Posterior vena cava (tissue), 2 donors: Measurements from ENCODE around the gene VRK1. TPM values are rescaled to one million over a fixed set of nuclear protein-coding genes. Genes with fewer than 3 reads are reported as not detected.

Experiments
- DNase-seq: peaks from one replicate; pipeline ENCODE4 v3.0.0-alpha.2; 2020; ENCODE audit warnings: low spot score
- intact Hi-C, 2 donors: fragments of 100-400 bp; cut with DNase I; formaldehyde crosslinking; loops; one replicate each; pipeline versions ENCODE4 v1.14.1 to v1.14.2; 2022 to 2023
- total RNA-seq, 2 donors: library from RNA; stranded (reverse); fragmentation: NEBNext Ultra II Directional; extraction: Animal tissue kit (Norgen Biotek cat#: 25700); gene quantifications; one replicate each; pipeline ENCODE4 v1.2.1, GENCODE V29; 2021
- donor health status: DM: yes; HTN: yes; CAD: no.
- donor health status: DM: yes; HTN: yes; CAD: no.

VRK1 gene
- total RNA-seq, 2 donors from 2014 or later: 10.7 to 11.5 TPM

GRCh38 chr14:96783043-96783914 is 13.9 kb upstream of the VRK1 start:
- no peak for DNase-seq
- intact Hi-C loops: no loop called here

DNA sequence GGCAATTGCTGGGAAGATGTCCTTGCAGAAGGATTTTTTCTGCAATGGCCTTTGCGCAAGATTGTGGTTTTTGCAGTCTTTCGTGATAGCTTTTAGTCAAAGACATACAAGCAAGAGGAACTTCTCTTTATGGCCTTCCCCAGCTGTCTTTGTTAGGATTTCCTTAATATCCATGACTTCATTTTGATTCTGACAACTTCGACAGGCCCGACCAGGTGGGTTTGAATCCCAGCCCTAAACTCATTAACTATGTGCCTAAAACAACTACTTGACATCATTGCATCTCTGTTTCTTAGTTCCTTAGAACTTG is 13.3 kb upstream of the VRK1 start:
- intact Hi-C loops: no loop called here
- no peak for DNase-seq

- intact Hi-C loops: no loop called here
- no peak for DNase-seq
These were observed 7.0 kb upstream of the VRK1 start for GRCh38 chr14:96790186-96790585.

DNA sequence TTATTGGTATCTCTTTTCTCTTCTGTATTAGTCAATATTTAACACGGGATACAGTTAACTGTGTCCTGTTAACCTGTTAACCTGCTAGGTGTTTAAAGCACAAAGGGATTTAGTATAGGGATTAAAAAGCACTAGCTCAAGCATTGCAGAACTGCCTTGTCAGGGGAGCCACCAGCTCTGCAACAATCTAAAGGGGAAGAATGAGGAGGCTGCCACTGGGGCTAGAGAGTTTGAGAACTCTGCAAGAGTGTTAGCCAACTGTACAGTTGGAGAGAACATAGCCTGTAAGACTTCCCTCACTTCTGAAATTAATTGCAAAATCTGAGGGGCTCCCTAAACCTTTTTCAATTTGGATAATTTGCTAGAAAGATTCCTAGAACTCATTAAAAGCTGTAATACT is 6.5 kb upstream of the VRK1 start:
- intact Hi-C loops: no loop called here

DNA sequence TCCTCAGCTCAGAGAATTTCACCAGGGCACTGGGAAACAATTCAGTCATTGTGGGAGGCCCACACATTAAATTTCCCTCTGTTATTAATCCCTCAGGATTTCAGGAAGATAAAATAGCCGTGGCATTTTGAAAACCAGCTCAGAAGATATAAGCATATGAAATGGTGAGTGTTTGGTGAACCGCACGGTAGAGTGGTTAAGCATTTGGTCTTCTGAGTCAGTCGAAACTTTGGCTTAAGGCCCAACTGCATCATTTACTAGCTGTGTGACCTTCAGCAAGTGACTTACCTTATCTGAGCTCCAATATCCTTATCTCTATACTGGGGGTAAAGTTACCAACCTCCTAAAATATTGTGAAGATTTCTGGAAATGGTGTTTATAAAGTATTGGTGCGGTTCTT is 5.2 kb upstream of the VRK1 start:
- DNase-seq: no peak
- intact Hi-C loops: no loop called here

More for the DNA sequence above, 6.5 kb upstream of the VRK1 start:
- DNase-seq: no peak

DNA sequence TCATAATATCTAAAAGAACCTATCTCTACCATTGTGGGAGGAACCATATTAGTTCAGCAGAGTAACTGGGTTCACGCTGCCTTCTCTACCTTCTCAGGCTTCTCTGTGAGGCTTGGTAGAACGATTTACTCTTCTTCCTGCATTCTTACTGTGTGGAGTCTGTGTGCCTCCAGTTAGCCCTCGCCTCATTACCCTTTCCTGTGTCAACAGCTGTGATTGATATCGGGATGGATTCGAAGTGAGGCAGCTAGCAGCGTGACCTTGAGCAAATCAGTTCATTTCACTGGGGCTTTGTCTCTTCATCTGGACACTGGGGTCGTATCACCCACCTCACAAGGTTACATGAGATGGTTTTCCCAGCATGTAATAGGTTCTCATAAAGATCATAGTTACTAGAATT is 4.6 kb upstream of the VRK1 start:
- intact Hi-C loops: no loop called here
- DNase-seq: no peak

- DNase-seq: no peak
These were observed 3.6 kb upstream of the VRK1 start for GRCh38 chr14:96793547-96793946.

GRCh38 chr14:96795109-96795828 is 1.9 kb upstream of the VRK1 start:
- DNase-seq: no peak
- intact Hi-C loops: no loop called here

More at GRCh38 chr14:96793547-96793946, 3.6 kb upstream of the VRK1 start:
- intact Hi-C loops: no loop called here

GRCh38 chr14:96797582-96798349 is 584 bp downstream of the VRK1 start:
- peak; percentile 66 for DNase-seq
- intact Hi-C loops: no loop called here

GRCh38 chr14:96798956-96799355 is 1.8 kb downstream of the VRK1 start:
- intact Hi-C loops: no loop called here
- DNase-seq: no peak

GRCh38 chr14:96799489-96800054 is 2.4 kb downstream of the VRK1 start:
- intact Hi-C loops: loop anchor here in 1 of 2 donors (5.0 kb wide), 1 partner anchor 1613 kb away; no protein-coding TSS in a partner anchor
- DNase-seq: no peak

DNA sequence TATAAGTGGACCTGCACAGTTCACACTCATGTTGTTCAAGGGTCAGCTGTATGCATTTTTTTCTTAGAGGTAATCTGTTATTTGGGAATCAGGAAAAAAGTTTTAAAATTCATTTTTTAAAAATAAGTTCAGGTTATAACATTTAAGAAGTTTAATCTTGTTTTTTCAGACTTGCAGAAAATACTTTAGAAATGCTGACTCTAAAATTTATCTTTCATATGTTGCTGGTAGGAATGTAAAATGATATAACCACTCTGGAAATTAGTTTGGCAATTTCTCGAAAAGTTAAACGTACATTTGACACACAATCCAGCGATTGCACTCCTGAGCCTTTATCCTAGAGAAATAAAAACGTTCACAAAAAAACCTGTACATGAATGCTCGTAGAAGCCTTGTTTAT is 4.7 kb downstream of the VRK1 start:
- intact Hi-C loops: loop anchor here in 1 of 2 donors (5.0 kb wide), 1 partner anchor 1610 kb away; no protein-coding TSS in a partner anchor
- DNase-seq: no peak

DNA sequence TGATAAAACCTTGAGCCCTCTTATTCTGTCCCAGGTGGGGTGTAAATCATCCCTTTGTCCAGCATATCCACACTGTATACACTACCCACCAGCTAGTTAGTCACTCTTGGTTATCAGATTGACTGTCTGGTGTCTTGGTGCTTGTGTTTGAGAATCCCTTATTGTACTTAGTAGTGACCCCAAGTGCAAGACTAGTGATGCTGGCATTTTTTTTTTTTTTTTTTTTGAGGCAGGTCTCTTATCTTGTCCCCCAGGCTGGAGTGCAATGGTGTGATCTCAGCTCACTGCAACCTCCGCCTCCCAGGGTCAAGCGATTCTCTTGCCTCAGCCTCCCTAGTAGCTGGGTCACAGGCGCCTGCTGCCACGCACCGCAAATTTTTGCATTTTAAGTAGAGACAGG is 5.8 kb downstream of the VRK1 start:
- DNase-seq: no peak
- intact Hi-C loops: loop anchor here in 1 of 2 donors (5.0 kb wide), 1 partner anchor 1609 kb away; no protein-coding TSS in a partner anchor

GRCh38 chr14:96803958-96804357 is 6.8 kb downstream of the VRK1 start:
- intact Hi-C loops: loop anchor here in 1 of 2 donors (5.0 kb wide), 1 partner anchor 1608 kb away; no protein-coding TSS in a partner anchor
- no peak for DNase-seq

- intact Hi-C loops: loop anchor here in 1 of 2 donors (5.0 kb wide), 1 partner anchor 1607 kb away; no protein-coding TSS in a partner anchor
- no peak for DNase-seq
These were observed 7.7 kb downstream of the VRK1 start for GRCh38 chr14:96804895-96805294.

DNA sequence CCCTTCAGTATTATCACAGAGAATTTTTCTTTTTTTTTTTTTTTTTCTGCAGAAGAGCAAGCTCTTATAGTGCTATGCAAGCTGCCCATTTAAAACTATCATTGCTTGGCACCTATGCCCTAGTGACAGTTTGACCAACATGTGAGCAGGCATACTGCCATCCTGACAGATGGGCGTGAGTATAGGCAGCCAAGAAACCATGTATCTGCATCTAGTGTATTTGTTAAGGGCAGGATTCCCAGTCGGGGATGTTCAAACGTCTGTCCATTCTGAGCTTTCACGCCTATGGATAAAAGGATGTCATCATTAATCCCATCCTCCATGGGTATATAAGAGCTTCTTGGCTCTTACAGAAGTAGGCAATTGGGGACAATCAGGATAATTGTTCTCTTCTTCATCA is 8.8 kb downstream of the VRK1 start:
- intact Hi-C loops: no loop called here
- DNase-seq: no peak

- DNase-seq: no peak
- intact Hi-C loops: no loop called here
These were observed 9.7 kb downstream of the VRK1 start for GRCh38 chr14:96806836-96807235.

DNA sequence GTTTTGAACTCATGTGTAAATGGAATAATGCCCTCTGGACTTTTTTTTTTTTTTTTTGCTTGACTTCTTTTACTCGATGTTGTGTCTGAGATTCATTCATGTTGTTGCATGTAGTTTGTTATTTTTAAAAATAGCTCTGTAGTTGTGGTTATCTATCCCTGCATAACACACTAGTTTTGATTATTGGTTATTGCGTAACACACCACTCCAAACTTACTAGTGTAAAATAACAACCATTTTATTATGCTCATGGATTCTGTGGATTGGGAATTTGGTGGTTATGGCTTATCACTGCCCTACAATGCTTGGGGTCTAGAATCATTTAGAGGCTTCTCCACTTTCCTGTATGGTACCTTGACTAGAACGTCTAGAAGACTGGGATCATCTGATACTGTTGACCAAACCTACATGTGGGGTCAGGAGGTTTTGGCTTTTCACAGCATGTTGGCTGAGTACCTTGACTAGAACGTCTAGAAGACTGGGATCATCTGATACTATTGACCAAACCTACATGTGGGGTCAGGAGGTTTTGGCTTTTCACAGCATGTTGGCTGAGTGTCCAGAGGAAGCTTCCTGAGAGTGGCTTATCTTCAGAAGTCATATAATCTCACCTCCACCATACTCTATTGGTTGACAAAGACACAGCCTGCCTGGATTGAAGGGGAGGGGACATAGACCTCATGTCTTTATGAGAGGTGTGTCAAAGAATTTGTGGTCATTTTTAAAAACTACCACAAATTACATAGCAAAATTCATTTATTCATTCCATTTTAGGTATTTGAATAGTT is 11.6 kb downstream of the VRK1 start:
- intact Hi-C loops: no loop called here
- no peak for DNase-seq

- intact Hi-C loops: no loop called here
- DNase-seq: no peak
These were observed 14.1 kb downstream of the VRK1 start for GRCh38 chr14:96811265-96811664.
